T-helper 1 cell treated with Interleukin-12 subunit alpha and Interleukin-12 subunit beta and Interleukin-4 antibody, amounts not matched to agents 30 ng/mL and 1 ng/mL, for 36 hours (primary cell): ENCODE data around the gene UXS1. TPM values are rescaled to one million over a fixed set of nuclear protein-coding genes. Genes with fewer than 3 reads are reported as not detected.
"Not testable (repeated sequence)": the region's sequence is repeated elsewhere in the genome, so short reads cannot be mapped to it uniquely, and the experiment has no call there.

Experiments used
- intact Hi-C: fragments of 100-400 bp; cut with micrococcal nuclease; formaldehyde crosslinking; loops from one replicate; pipeline ENCODE4 v1.15.1; 2024
- total RNA-seq: library from RNA; stranded (reverse); gene quantifications from 2 replicates; pipeline ENCODE4 v1.2.3, GENCODE V29; 2022

UXS1 gene
- total RNA-seq, 1 donor from 2014 or later: 56.1 TPM

GRCh38 chr2:106138543-106139237, 55.4 kb downstream of the UXS1 start:
- intact Hi-C loops: no loop called here

GRCh38 chr2:106137731-106138521, 56.2 kb downstream of the UXS1 start:
- intact Hi-C loops: no loop called here

GRCh38 chr2:106131192-106131591, 62.9 kb downstream of the UXS1 start:
- intact Hi-C loops: not testable (repeated sequence)

GRCh38 chr2:106130251-106130998, 63.7 kb downstream of the UXS1 start:
- intact Hi-C loops: no loop called here

- intact Hi-C loops: loop anchor here (5.0 kb wide), 1 partner anchor 33 kb away; no protein-coding TSS in a partner anchor
Observed at GRCh38 chr2:106129592-106129991, 64.5 kb downstream of the UXS1 start.

- intact Hi-C loops: loop anchor here (5.0 kb wide), 1 partner anchor 33 kb away; no protein-coding TSS in a partner anchor
Observed at GRCh38 chr2:106129150-106129549, 65.0 kb downstream of the UXS1 start.

- intact Hi-C loops: loop anchor here (5.0 kb wide), 1 partner anchor 34 kb away; no protein-coding TSS in a partner anchor
Observed at GRCh38 chr2:106127776-106128268, 66.3 kb downstream of the UXS1 start.

GRCh38 chr2:106127282-106127771, 66.8 kb downstream of the UXS1 start:
- intact Hi-C loops: loop anchor here (5.0 kb wide), 1 partner anchor 35 kb away; no protein-coding TSS in a partner anchor

- intact Hi-C loops: loop anchor here (5.0 kb wide), 1 partner anchor 36 kb away; no protein-coding TSS in a partner anchor
Observed at GRCh38 chr2:106126705-106127281, 67.3 kb downstream of the UXS1 start.

- intact Hi-C loops: loop anchor here (5.0 kb wide), 1 partner anchor 36 kb away; no protein-coding TSS in a partner anchor
Observed at GRCh38 chr2:106126295-106126694, 67.8 kb downstream of the UXS1 start.

GRCh38 chr2:106124905-106125549, 69.1 kb downstream of the UXS1 start:
- intact Hi-C loops: loop anchor here (5.0 kb wide), 1 partner anchor 37 kb away; no protein-coding TSS in a partner anchor

GRCh38 chr2:106124106-106124756, 69.9 kb downstream of the UXS1 start:
- intact Hi-C loops: no loop called here

GRCh38 chr2:106122157-106122556, 71.9 kb downstream of the UXS1 start:
- intact Hi-C loops: no loop called here

- intact Hi-C loops: no loop called here
Observed at GRCh38 chr2:106120432-106120831, 73.7 kb downstream of the UXS1 start.

GRCh38 chr2:106119074-106119473, 75.0 kb downstream of the UXS1 start:
- intact Hi-C loops: no loop called here

- intact Hi-C loops: no loop called here
Observed at GRCh38 chr2:106117882-106118684, 76.0 kb downstream of the UXS1 start.

GRCh38 chr2:106117347-106117746, 76.8 kb downstream of the UXS1 start:
- intact Hi-C loops: no loop called here

GRCh38 chr2:106116248-106116647, 77.9 kb downstream of the UXS1 start:
- intact Hi-C loops: no loop called here

GRCh38 chr2:106115665-106116064, 78.4 kb downstream of the UXS1 start:
- intact Hi-C loops: no loop called here
